Pancreas (tissue), 10 donors: ENCODE data around the gene TST. TPM values are rescaled to one million over a fixed set of nuclear protein-coding genes. Genes with fewer than 3 reads are reported as not detected.

ENCODE experiments used
- ATAC-seq, 4 donors: fragments of 200-7000 bp; cut with Tn5 transposase; one replicate each; pipeline versions ENCODE4 v1.8.0 to v1.9.1; 2020; ENCODE audit warnings: mild to moderate bottlenecking in 4 of 4, moderate library complexity in 4 of 4
- DNase-seq, 6 donors: peaks; one replicate each; pipeline ENCODE4 v3.0.0-alpha.2; 2020
- FAIRE-seq: peaks from 2 replicates; lab custom pipeline; 2012; peaks lifted over from hg19 to GRCh38; lab: Jason Lieb, UNC
- H3K27ac ChIP-seq, 4 donors: fragments of 200-600 bp; sonication (generic); 1 replicate in 3 of 4; 2 replicates in 1 of 4; pipeline versions ENCODE4 v1.5.0 to v1.8.0; 2020
- H3K27me3 ChIP-seq, 4 donors: fragments of 200-600 bp; one replicate each; pipeline ENCODE4 v1.8.0; 2021
- H3K36me3 ChIP-seq, 3 donors: fragments of 200-600 bp; sonication (generic) in 1 of 3; one replicate each; pipeline versions ENCODE4 v1.5.0 to v1.8.0; 2020 to 2021
- H3K4me1 ChIP-seq, 3 donors: fragments of 200-600 bp; one replicate each; pipeline ENCODE4 v1.8.0; 2021
- H3K4me3 ChIP-seq, 4 donors: fragments of 200-600 bp; sonication (generic) in 2 of 4; one replicate each; pipeline versions ENCODE4 v1.5.0 to v1.8.0; 2020 to 2021
- H3K9me3 ChIP-seq, 4 donors: fragments of 200-600 bp; one replicate each; pipeline ENCODE4 v1.8.0; 2021
- CTCF ChIP-seq, 4 donors: fragments of 200-600 bp; sonication (generic) in 3 of 4; IDR thresholded peaks; one replicate each; pipeline versions ENCODE4 v1.5.0 to v1.8.0; 2021; ENCODE audit warnings: antibody characterized with exemption in 4 of 4
- WGBS, 2 donors: extraction: QIAGEN DNeasy Blood & Tissue Kit; methylation state at CpG; one replicate each; pipeline ENCODE4 v1.1.7; 2013; 5-methylcytosine and 5-hydroxymethylcytosine counted together
- intact Hi-C, 3 donors: fragments of 100-400 bp; cut with DNase I; formaldehyde crosslinking; loops; one replicate each; pipeline versions ENCODE4 v1.11.1 to v1.14.2; 2022
- polyA plus RNA-seq, 2 donors: library from polyadenylated mRNA; stranded (reverse); fragments of 200-250 nt; gene quantifications; one replicate each; pipeline ENCODE4 v1.2.3, GENCODE V29; 2013
- total RNA-seq, 6 donors: library from RNA; stranded (reverse); fragmentation: NEBNext Ultra II Directional in 4 of 6; extraction: Animal tissue kit (Norgen Biotek cat#: 25700) in 4 of 6; gene quantifications; one replicate each; pipeline versions ENCODE4 v1.2.1 to v1.2.4, GENCODE V29; 2021 to 2023
- donor health status: healthy with polysubstance abuse.
- donor health status: DM: no; HTN: no; CAD: no; lungs with moderate emphysema.
- donor health status: DM: no; HTN: no; CAD: no.
- donor health status: control.
- donor health status: control.
- donor health status: Bipolar disorder and iron deficiency.
- donor health status: DM: yes; HTN: yes; CAD: no.
- donor health status: DM: no; HTN: no; CAD: no.
- donor health status: DM: no; HTN: no; CAD: no.
- donor health status: DM: yes; HTN: yes; CAD: no.

TST gene
- total and polyA plus RNA-seq, 8 donors, result 22.9 to 52.3 (median 37.6) TPM

DNA sequence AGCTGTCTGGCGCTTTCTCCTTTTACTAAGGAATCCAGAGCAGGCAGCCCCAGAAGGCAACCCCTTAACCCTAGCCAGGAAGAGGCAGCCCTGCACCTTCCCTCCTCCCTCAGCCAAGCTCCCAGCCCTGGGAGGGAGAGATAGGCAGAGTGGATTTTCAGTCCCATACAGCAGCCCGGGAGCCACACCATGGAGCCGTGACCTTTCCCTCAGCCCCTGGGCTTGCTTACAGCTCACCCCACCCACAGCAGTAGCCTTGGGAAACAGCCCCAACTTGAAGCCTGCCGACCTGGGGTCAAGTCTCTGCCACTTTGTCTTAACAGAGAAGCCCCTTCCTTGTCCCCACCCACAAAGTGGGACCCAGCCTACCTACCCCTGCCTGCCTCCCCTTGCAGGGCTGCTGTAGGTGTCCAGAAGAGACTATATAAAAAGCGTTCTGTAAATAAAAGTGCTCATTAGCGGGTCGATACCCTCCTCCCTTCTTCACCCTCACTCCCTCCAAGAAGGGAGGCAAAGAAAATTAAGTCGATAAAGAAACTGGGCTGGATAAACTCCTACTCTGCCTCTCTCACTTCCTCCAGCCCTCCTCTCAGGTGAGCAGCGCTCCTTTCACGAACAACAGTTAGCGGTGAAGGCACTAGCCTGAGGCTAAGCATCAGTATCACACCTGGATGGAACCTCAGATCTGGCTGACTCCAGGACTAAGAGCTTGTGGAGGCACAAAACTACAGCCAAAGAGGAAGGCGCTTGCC lies 4.2 kb downstream of the TST start:
- H3K36me3 ChIP-seq, result no peaks in the 10 kb centered on the region
- no peak for ATAC-seq
- H3K4me1 ChIP-seq, result peaks cover 12 to 23% (median 15%) of the 10 kb centered on the region in 3 donors
- no peak overlapping the region for H3K27ac ChIP-seq
- no peak for DNase-seq
- no peak overlapping the region for H3K4me3 ChIP-seq
- whole genome bisulfite sequencing, 2 donors, result 69 to 74% methylated on average over 12 of the region's 12 CpGs
- FAIRE-seq, result no peak
- no peaks in the 10 kb centered on the region for H3K27me3 ChIP-seq
- H3K9me3 ChIP-seq, result no peaks in the 10 kb centered on the region
- intact Hi-C loops, result no loop called here
- no peak for TF ChIP-seq CTCF (IDR thresholded peaks at IDR 0.05)

DNA sequence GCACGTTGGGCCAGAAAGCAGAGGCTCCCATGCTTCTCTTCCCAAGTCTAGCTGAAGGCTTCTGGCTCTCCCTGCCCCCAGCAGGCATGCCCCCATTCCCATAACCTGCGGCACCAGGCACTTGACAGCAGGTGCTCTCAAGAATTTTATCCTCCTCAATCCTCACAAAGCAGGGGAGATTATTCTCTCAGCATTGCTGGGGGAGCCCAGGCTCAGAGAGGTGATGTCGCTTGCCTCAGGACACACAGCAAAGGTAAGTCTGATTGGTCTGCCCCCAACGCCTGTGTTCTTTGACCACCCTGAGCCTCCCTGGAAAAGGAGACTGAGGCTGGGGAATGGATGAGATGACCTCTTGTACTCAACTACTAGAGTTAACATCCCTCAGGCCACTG lies 4.8 kb downstream of the TST start:
- Histone ChIP-seq H3K9me3 (no peaks in the 10 kb centered on the region), H3K4me1 (peaks cover 12 to 23% (median 15%) of the 10 kb centered on the region in 3 donors), H3K27me3 (no peaks in the 10 kb centered on the region), H3K4me3 (no peak overlapping the region), H3K27ac (no peak overlapping the region), H3K36me3 (no peaks in the 10 kb centered on the region)
- FAIRE-seq (no peak), DNase-seq (no peak), ATAC-seq (no peak)
- intact Hi-C loops, result no loop called here
- 82 to 84% methylated on average over 4 of the region's 4 CpGs for WGBS, 2 donors
- TF ChIP-seq CTCF (IDR thresholded peaks at IDR 0.05), result no peak

DNA sequence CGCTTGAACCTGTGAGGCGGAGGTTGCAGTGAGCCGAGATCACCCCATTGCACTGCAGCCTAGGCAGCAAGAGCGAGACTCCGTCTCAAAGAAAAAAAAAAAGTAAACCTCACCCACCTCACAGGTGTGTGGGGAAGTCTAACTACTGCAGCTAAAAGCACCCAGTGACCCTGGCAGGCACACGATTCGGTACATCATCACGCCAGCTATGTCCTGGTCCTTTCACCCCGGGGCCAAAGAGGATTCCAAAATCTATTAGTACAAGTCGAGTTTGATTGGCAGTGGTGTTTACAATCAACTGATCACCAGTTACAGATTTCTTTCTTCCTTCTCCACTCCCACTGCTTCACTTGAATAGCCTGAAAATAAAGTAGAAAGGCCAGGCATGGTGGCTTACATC lies 6.3 kb downstream of the TST start:
- no peak overlapping the region for H3K4me3 ChIP-seq
- no peaks in the 10 kb centered on the region for H3K27me3 ChIP-seq
- H3K36me3 ChIP-seq, result no peaks in the 10 kb centered on the region
- intact Hi-C loops, result no loop called here
- peaks cover 9 to 20% (median 10%) of the 10 kb centered on the region in 3 donors for H3K4me1 ChIP-seq
- no peaks in the 10 kb centered on the region for H3K9me3 ChIP-seq
- ATAC-seq (no peak), DNase-seq (no peak), FAIRE-seq (no peak)
- no peak for TF ChIP-seq CTCF (IDR thresholded peaks at IDR 0.05)
- 67 to 81% methylated on average over 10 of the region's 10 CpGs for WGBS, 2 donors
- H3K27ac ChIP-seq, result no peak overlapping the region

- ATAC-seq (peak; percentile 30 to 74 (median 50)), DNase-seq (peak in 3 of 6 donors; percentile 31 to 56 (median 40)), FAIRE-seq (no peak)
- Histone ChIP-seq H3K27ac (no peak overlapping the region), H3K4me3 (no peak overlapping the region), H3K9me3 (no peaks in the 10 kb centered on the region), H3K4me1 (peaks cover 6 to 15% (median 7%) of the 10 kb centered on the region in 3 donors), H3K36me3 (no peaks in the 10 kb centered on the region), H3K27me3 (no peaks in the 10 kb centered on the region)
- 67 to 74% methylated on average over 9 of the region's 9 CpGs for WGBS, 2 donors
- intact Hi-C loops, result no loop called here
- no peak for TF ChIP-seq CTCF (IDR thresholded peaks at IDR 0.05)
These were observed 6.9 kb downstream of the TST start for GRCh38 chr22:37012262-37012904.

DNA sequence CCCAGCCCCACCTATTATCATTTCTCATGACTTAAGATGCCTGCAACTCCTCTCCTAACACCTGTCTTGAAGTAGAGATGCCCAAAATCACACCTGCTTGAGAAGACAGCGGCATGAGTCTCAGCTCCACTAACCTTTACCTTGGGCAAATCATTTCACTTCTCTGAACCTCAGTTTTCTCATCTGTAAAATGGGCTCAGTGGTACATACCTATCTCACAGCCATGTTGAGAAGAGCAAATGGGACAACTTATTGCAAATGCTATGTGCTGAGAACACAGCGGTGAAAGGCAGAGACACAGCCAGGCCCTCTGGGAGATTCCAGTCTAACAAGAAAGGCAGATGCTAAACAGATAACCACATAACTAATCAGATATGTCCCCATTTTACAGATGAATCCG lies 7.8 kb downstream of the TST start:
- intact Hi-C loops, result no loop called here
- no peaks in the 10 kb centered on the region for H3K9me3 ChIP-seq
- peaks cover 0 to 7% (median 7%) of the 10 kb centered on the region in 3 donors for H3K4me1 ChIP-seq
- 97 to 98% methylated on average over 3 of the region's 3 CpGs for WGBS, 2 donors
- H3K36me3 ChIP-seq, result no peaks in the 10 kb centered on the region
- H3K4me3 ChIP-seq, result no peak overlapping the region
- no peaks in the 10 kb centered on the region for H3K27me3 ChIP-seq
- FAIRE-seq (no peak), DNase-seq (no peak), ATAC-seq (no peak)
- no peak overlapping the region for H3K27ac ChIP-seq
- TF ChIP-seq CTCF (IDR thresholded peaks at IDR 0.05), result no peak
